ENCODE measurements around the gene STK38L.

DNA sequence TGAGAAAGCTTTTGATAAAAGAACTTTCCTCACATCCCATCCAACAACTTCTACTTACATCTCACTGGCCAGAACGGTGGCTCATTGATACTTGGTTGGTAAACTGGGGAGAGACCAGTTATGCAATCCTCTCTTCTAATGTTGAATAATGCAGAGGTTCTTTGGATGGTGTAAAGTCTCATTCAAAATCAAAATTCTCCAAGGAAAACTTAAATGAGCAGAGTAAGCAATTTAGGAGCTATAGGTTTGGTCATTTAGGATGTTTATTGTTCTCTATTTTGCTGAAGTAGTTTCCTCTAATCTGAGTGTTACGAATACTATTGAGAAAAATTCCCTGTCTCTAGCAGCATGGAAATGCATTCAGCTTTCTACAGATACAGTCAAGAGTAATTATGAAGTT lies 26.5 kb upstream of the STK38L start:
- TF ChIP-seq EP300 (IDR thresholded peaks at IDR 0.05; ENCODE audit: low read length): no peak
- TF ChIP-seq, protein P1, sequence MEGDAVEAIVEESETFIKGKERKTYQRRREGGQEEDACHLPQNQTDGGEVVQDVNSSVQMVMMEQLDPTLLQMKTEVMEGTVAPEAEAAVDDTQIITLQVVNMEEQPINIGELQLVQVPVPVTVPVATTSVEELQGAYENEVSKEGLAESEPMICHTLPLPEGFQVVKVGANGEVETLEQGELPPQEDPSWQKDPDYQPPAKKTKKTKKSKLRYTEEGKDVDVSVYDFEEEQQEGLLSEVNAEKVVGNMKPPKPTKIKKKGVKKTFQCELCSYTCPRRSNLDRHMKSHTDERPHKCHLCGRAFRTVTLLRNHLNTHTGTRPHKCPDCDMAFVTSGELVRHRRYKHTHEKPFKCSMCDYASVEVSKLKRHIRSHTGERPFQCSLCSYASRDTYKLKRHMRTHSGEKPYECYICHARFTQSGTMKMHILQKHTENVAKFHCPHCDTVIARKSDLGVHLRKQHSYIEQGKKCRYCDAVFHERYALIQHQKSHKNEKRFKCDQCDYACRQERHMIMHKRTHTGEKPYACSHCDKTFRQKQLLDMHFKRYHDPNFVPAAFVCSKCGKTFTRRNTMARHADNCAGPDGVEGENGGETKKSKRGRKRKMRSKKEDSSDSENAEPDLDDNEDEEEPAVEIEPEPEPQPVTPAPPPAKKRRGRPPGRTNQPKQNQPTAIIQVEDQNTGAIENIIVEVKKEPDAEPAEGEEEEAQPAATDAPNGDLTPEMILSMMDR (IDR thresholded peaks at IDR 0.05 in 2 of 3, conservative IDR thresholded peaks at IDR 0.05 in 1 of 3; ENCODE audit: insufficient read depth in 2 of 3, low read depth in 1 of 3, low read length in 3 of 3): no peak
- TF ChIP-seq TAF1 (IDR thresholded peaks at IDR 0.05; ENCODE audit: control insufficient read depth, extremely low read depth, insufficient read depth, low read length, severe bottlenecking): no peak
- TF ChIP-seq, protein P2, sequence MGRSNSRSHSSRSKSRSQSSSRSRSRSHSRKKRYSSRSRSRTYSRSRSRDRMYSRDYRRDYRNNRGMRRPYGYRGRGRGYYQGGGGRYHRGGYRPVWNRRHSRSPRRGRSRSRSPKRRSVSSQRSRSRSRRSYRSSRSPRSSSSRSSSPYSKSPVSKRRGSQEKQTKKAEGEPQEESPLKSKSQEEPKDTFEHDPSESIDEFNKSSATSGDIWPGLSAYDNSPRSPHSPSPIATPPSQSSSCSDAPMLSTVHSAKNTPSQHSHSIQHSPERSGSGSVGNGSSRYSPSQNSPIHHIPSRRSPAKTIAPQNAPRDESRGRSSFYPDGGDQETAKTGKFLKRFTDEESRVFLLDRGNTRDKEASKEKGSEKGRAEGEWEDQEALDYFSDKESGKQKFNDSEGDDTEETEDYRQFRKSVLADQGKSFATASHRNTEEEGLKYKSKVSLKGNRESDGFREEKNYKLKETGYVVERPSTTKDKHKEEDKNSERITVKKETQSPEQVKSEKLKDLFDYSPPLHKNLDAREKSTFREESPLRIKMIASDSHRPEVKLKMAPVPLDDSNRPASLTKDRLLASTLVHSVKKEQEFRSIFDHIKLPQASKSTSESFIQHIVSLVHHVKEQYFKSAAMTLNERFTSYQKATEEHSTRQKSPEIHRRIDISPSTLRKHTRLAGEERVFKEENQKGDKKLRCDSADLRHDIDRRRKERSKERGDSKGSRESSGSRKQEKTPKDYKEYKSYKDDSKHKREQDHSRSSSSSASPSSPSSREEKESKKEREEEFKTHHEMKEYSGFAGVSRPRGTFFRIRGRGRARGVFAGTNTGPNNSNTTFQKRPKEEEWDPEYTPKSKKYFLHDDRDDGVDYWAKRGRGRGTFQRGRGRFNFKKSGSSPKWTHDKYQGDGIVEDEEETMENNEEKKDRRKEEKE (IDR thresholded peaks at IDR 0.05; ENCODE audit: borderline replicate concordance in 1 of 2, control insufficient read depth in 1 of 2, low read depth in 2 of 2, low read length in 1 of 2): no peak
- TF ChIP-seq JUND (IDR thresholded peaks at IDR 0.05; ENCODE audit: borderline replicate concordance, low read depth, low read length): no peak
- no peak for TF ChIP-seq JUND (tag; IDR thresholded peaks at IDR 0.05; ENCODE audit: borderline replicate concordance, low read depth, low read length)
- TF ChIP-seq ZNF551 (CRISPR knock-in tag; IDR thresholded peaks at IDR 0.05): no peak
- no peak for TF ChIP-seq HSF4 (CRISPR knock-in tag; IDR thresholded peaks at IDR 0.05; ENCODE audit: borderline replicate concordance)
- no peak for TF ChIP-seq SP2 (IDR thresholded peaks at IDR 0.05; ENCODE audit: extremely low read depth, low read depth, low read length, poor library complexity, severe bottlenecking)

Measured in K562 (cell line).